Measurements from ENCODE around the gene ITGA3. TPM values are rescaled to one million over a fixed set of nuclear protein-coding genes. Genes with fewer than 3 reads are reported as not detected.

Gene ITGA3
- total RNA-seq, 1 donor from 2014 or later, result 17.0 TPM

DNA sequence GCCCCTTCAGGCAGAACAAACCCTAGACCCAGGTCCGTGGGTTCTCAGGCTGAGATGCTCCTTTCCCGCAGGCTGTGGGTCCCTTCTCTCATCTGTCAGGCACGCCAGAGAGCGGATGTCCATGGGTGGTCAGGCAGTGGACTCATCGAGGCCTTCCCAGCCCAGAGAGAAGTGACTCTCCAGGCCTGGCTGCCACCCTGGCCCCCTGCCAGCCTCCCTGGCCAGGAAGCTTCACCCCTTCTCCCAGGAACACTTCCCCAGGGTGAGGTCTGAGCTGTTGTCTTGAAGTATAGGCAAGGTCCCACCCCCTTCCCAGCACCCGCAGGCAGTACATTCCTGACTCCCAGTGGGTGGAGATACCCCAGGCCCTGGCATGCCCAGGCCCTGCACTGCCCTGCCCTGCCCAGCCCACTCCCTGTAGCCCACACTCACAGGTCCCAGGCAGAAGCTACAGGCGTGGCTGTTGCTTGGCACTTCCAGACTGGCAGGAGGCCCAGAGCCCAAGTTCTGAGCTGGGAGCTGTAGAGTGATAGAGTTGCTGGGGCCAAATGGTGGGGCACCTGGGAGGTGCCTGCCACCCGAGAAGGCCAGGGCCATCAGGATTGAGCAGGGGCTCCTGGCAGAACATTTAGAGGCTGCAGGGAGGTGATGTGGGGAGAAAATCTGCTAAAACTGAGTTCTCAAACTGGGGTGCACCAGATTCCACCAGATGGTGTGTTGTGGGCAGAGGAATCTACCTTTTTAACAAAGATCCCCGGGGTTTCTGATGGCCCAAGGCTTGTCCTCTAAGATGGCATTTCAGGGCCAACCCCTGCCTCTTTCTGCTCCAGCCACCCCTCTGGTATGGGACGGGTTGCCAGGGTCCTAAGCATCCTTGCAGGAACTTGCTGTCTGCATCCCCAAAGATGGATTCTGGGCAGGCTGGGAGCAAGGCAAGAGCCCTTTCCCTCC, 6.7 kb downstream of the ITGA3 start:
- Histone ChIP-seq H3K9me3 (replicated peaks) (no peaks in the 10 kb centered on the region), H3K4me3 (peak overlapping the region; percentile 55), H3K27ac (replicated peaks) (peak overlapping the region; percentile 91), H3K4me1 (peaks cover 100% of the 10 kb centered on the region), H3K27me3 (ENCODE audit: low read depth) (no peaks in the 10 kb centered on the region), H3K36me3 (no peaks in the 10 kb centered on the region)
- intact Hi-C loops (cut with micrococcal nuclease), result no loop called here
- peak; percentile 83 for DNase-seq
- TF ChIP-seq, protein P1, sequence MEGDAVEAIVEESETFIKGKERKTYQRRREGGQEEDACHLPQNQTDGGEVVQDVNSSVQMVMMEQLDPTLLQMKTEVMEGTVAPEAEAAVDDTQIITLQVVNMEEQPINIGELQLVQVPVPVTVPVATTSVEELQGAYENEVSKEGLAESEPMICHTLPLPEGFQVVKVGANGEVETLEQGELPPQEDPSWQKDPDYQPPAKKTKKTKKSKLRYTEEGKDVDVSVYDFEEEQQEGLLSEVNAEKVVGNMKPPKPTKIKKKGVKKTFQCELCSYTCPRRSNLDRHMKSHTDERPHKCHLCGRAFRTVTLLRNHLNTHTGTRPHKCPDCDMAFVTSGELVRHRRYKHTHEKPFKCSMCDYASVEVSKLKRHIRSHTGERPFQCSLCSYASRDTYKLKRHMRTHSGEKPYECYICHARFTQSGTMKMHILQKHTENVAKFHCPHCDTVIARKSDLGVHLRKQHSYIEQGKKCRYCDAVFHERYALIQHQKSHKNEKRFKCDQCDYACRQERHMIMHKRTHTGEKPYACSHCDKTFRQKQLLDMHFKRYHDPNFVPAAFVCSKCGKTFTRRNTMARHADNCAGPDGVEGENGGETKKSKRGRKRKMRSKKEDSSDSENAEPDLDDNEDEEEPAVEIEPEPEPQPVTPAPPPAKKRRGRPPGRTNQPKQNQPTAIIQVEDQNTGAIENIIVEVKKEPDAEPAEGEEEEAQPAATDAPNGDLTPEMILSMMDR (IDR thresholded peaks at IDR 0.05; ENCODE audit: borderline replicate concordance), result no peak

DNA sequence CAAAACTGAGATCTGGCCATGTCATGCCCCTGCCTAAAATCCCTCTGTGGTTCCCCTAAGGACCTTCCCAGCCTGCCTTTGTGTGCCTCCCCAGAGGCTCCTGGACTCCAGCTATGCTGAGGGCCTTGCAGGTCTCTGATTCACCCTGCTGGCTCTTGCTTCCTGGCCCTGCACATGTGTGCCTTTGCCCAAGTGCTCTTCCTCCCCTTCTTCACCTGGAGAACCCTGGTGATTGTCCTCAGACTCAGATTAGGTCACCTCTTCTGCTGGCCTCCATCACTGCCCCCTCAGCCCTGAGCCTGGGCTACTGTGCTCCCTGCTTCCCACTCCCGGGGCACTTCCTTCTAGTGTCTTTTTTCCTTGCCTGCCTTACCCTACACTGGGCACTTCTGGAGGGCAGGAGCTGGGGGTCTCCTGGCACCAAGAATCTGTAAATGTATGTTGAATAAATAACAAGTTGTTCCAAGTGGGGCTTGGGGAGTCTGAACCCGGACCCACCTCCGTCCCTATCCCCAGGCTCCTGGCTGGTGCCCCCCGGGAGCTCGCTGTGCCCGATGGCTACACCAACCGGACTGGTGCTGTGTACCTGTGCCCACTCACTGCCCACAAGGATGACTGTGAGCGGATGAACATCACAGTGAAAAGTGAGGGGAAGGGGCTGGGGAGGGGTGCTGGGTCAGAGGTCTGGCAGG, 7.8 kb downstream of the ITGA3 start:
- Histone ChIP-seq H3K4me1 (peaks cover 92% of the 10 kb centered on the region), H3K36me3 (no peaks in the 10 kb centered on the region), H3K27ac (replicated peaks) (peak overlapping the region; percentile 91), H3K27me3 (ENCODE audit: low read depth) (no peaks in the 10 kb centered on the region), H3K9me3 (replicated peaks) (no peaks in the 10 kb centered on the region), H3K4me3 (no peak overlapping the region)
- TF ChIP-seq, protein P1 (IDR thresholded peaks at IDR 0.05; ENCODE audit: borderline replicate concordance), result no peak
- no peak for DNase-seq
- intact Hi-C loops (cut with micrococcal nuclease), result no loop called here

DNA sequence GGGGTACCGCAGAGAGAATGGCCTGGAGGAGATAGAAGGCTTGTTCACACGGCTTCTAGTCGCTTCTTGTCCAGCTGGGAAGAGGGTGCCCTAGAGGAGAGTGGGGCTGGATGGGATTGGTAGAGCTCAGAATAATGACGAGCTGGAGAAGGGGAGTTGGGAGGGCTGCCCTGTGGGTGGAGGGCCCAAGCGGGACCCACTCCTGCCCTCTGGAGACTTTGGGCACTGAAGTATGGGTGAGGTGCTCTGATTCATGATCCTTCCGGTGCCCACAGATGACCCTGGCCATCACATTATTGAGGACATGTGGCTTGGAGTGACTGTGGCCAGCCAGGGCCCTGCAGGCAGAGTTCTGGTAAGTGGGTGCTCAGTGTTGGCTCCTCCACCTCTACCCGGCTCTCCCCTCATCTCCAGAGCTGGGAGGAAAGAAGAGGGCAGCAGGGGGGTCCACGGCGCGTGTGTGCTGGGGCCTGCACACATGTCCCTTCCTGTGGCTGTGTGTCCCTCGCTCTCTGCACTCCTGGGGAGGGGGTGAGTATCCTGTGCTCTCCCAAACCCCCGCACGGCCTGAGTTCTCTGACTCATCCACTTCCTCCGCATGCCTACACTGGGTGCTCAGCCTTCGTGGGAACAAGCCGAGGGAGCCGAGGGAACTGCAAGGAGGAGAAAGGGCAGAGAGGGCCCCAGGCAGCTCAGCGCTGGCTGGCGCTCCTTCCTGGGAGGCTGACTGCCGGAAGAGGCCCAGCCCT, 8.5 kb downstream of the ITGA3 start:
- TF ChIP-seq, protein P1 (IDR thresholded peaks at IDR 0.05; ENCODE audit: borderline replicate concordance), result no peak
- peaks cover 6% of the 10 kb centered on the region for H3K36me3 ChIP-seq
- H3K4me1 ChIP-seq, result peaks cover 85% of the 10 kb centered on the region
- no peak for DNase-seq
- peak overlapping the region; percentile 91 for H3K27ac ChIP-seq (replicated peaks)
- no peaks in the 10 kb centered on the region for H3K27me3 ChIP-seq (ENCODE audit: low read depth)
- no peaks in the 10 kb centered on the region for H3K9me3 ChIP-seq (replicated peaks)
- intact Hi-C loops (cut with micrococcal nuclease), result no loop called here
- H3K4me3 ChIP-seq, result no peak overlapping the region

DNA sequence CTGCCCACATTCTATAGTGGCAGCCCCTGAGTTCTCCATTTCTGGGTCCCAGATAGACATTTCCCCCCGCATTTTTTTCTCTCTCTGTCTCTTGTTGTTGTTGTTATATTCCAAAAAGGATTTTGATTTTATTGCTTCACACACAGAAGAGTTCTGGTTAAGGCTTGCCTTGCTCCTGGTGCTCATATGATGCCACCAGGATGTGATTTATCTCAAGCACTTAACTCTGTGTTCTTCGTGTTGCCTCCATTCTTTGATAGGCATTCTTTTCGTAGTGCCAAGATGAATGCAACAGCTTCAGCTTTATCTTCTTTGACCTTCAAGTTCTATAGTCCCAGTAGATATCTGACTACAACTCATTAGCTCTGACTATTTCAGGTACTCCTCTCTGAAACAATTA, 9.1 kb downstream of the ITGA3 start:
- Histone ChIP-seq H3K36me3 (peaks cover 11% of the 10 kb centered on the region), H3K27me3 (ENCODE audit: low read depth) (no peaks in the 10 kb centered on the region), H3K4me1 (peaks cover 79% of the 10 kb centered on the region), H3K9me3 (replicated peaks) (no peaks in the 10 kb centered on the region), H3K4me3 (no peak overlapping the region), H3K27ac (replicated peaks) (peak overlapping the region; percentile 91)
- intact Hi-C loops (cut with micrococcal nuclease), result no loop called here
- TF ChIP-seq, protein P1 (IDR thresholded peaks at IDR 0.05; ENCODE audit: borderline replicate concordance), result no peak
- no peak for DNase-seq

DNA sequence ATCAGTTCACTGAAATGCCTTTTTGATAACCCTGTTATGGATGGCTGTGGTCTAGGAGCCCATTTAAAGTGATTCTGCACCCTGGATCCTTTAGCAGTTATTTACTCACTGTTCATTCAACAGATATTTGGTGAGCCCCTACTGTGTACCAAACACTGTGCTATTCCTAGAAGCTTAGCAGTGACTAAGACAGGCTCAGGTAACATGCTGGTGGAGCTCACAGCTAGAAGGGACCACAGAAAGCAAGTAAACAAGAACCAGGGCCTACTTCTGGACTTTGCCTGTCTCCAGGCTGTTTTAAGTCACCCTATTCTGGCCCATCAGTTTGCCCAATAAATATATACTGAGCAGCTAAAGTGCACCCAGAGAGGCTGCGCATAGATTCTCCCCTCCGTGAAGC, 11.1 kb downstream of the ITGA3 start:
- no peaks in the 10 kb centered on the region for H3K9me3 ChIP-seq (replicated peaks)
- intact Hi-C loops (cut with micrococcal nuclease), result no loop called here
- peaks cover 28% of the 10 kb centered on the region for H3K36me3 ChIP-seq
- H3K4me1 ChIP-seq, result peaks cover 60% of the 10 kb centered on the region
- H3K4me3 ChIP-seq, result no peak overlapping the region
- TF ChIP-seq, protein P1 (IDR thresholded peaks at IDR 0.05; ENCODE audit: borderline replicate concordance), result no peak
- no peaks in the 10 kb centered on the region for H3K27me3 ChIP-seq (ENCODE audit: low read depth)
- no peak for DNase-seq
- peak overlapping the region; percentile 91 for H3K27ac ChIP-seq (replicated peaks)

All from left ventricle myocardium inferior (tissue), 1 donor.